MM.1S (cell line): ENCODE results near the gene GTF2H4.

ENCODE experiments used
- DNase-seq: peaks from one replicate; pipeline ENCODE4 v3.0.0-alpha.2; 2015
- H2AFZ ChIP-seq: fragments of 300-600 bp; sonication (generic); 2 replicates; pipeline ENCODE4 v1.6.0; 2016; ENCODE audit warnings: antibody characterized with exemption, low read length
- H3F3A ChIP-seq: fragments of 300-600 bp; sonication (generic); 2 replicates; pipeline ENCODE4 v1.6.1; 2016; ENCODE audit warnings: mild to moderate bottlenecking, antibody characterized with exemption, low read length, moderate library complexity, mixed read lengths; ENCODE audit not compliant: insufficient read depth
- H3K27ac ChIP-seq: fragments of 300-600 bp; sonication (generic); 2 replicates; pipeline ENCODE4 v1.5.1; 2016; ENCODE audit warnings: mild to moderate bottlenecking, low read length
- H3K27me3 ChIP-seq: fragments of 300-600 bp; sonication (generic); replicated peaks from 2 replicates; pipeline ENCODE4 v1.6.0; 2016; ENCODE audit warnings: low read length; ENCODE audit not compliant: insufficient read depth
- H3K36me3 ChIP-seq: fragments of 300-600 bp; sonication (generic); replicated peaks from 2 replicates; pipeline ENCODE4 v1.6.1; 2016; ENCODE audit warnings: mild to moderate bottlenecking, low read length, mixed read lengths; ENCODE audit not compliant: insufficient read depth
- H3K4me1 ChIP-seq: fragments of 300-600 bp; sonication (generic); 2 replicates; pipeline ENCODE4 v1.6.1; 2016; ENCODE audit warnings: low read length, mixed read lengths
- H3K4me2 ChIP-seq: fragments of 300-600 bp; sonication (generic); 2 replicates; pipeline ENCODE4 v1.6.0; 2016; ENCODE audit warnings: low read depth, low read length
- H3K4me3 ChIP-seq: fragments of 300-600 bp; sonication (generic); 2 replicates; pipeline ENCODE4 v1.5.1; 2016; ENCODE audit warnings: low read length, mixed read lengths
- H3K79me2 ChIP-seq: fragments of 300-600 bp; sonication (generic); 2 replicates; pipeline ENCODE4 v1.6.1; 2016; ENCODE audit warnings: mixed run types, low read length, mixed read lengths
- H3K9ac ChIP-seq: fragments of 300-600 bp; sonication (generic); 2 replicates; pipeline ENCODE4 v1.6.1; 2016; ENCODE audit warnings: low read length, mixed read lengths
- H3K9me2 ChIP-seq: fragments of 300-600 bp; sonication (generic); replicated peaks from 2 replicates; pipeline ENCODE4 v1.6.1; 2016; ENCODE audit warnings: mild to moderate bottlenecking, low read length, mixed read lengths; ENCODE audit not compliant: insufficient read depth
- H3K9me3 ChIP-seq: fragments of 300-600 bp; sonication (generic); replicated peaks from 2 replicates; pipeline ENCODE4 v1.6.1; 2016; ENCODE audit warnings: mild to moderate bottlenecking, low read length, mixed read lengths; ENCODE audit not compliant: insufficient read depth
- H4K20me1 ChIP-seq: fragments of 300-600 bp; sonication (generic); 2 replicates; pipeline ENCODE4 v1.6.1; 2016; ENCODE audit warnings: mild to moderate bottlenecking, low read length, moderate library complexity, mixed read lengths; ENCODE audit not compliant: insufficient read depth
- EZH2 ChIP-seq: fragments of 300-600 bp; sonication (generic); optimal IDR thresholded peaks from 2 replicates; pipeline ENCODE3; 2017; ENCODE audit warnings: low read depth, mild to moderate bottlenecking, antibody characterized with exemption, low read length, mixed read lengths
- EZH2phosphoT487 ChIP-seq: fragments of 300-600 bp; sonication (generic); IDR thresholded peaks from 2 replicates; pipeline ENCODE4 v1.6.1; 2018; ENCODE audit warnings: antibody characterized with exemption, low read length
- TF ChIP-seq, protein P1 (sequence below): fragments of 300-600 bp; sonication (generic); IDR thresholded peaks from 2 replicates; pipeline ENCODE4 v1.5.1; 2016; ENCODE audit warnings: antibody characterized with exemption, low read length, mixed read lengths

Gene GTF2H4

DNA sequence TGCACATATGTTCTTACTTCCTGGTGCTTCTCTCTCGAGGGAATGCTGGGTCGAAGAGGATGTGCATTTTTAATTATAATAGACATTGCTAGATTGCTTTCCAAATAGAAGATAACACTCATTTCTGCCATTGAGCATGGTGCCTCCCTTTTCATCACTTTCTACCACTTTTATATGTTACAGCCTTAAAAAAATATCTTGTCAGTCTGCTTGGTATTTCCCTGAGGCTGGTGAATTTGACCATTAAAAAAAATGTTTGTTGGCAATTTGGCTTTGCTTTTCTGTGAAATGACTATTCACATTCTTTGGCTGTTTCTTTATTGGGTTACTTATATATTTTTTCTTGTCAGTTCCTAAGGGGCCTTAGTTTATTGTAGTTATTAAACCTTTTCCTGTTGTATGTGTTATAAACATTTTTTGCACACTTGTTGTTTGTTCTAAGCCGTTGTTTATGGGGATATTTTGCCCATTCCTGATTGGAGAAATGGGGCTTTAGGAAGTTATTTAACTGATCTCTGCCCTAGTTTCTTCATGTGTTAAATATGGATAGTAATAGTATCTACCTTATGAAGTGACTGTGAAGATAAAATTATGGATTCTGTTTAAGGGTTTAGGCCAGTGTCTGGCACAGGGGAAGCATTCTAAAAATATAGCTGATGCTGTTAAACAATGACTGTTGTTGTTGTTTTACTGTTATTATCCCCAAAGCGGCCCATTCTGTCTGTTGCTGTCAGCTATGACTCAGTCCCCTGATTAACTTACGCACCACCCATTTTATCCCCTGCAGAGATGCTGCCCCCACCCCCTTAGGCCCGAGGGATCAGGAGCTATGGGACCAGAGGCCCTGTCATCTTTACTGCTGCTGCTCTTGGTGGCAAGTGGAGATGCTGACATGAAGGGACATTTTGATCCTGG lies 19.8 kb upstream of the GTF2H4 start:
- Histone ChIP-seq H3K4me3 (no peak overlapping the region), H3K9ac (no peak overlapping the region), H2AFZ (no peak overlapping the region), H3K79me2 (no peaks in the 10 kb centered on the region), H3K27ac (no peak overlapping the region), H3K9me2 (no peaks in the 10 kb centered on the region), H3K4me1 (no peaks in the 10 kb centered on the region), H3K9me3 (no peaks in the 10 kb centered on the region), H3K4me2 (no peak overlapping the region), H3K36me3 (no peaks in the 10 kb centered on the region), H3K27me3 (peaks cover 65% of the 10 kb centered on the region), H3F3A (no peaks in the 10 kb centered on the region), H4K20me1 (no peaks in the 10 kb centered on the region)
- TF ChIP-seq EZH2 (no peak), EZH2phosphoT487 (no peak)
- TF ChIP-seq, protein P1, sequence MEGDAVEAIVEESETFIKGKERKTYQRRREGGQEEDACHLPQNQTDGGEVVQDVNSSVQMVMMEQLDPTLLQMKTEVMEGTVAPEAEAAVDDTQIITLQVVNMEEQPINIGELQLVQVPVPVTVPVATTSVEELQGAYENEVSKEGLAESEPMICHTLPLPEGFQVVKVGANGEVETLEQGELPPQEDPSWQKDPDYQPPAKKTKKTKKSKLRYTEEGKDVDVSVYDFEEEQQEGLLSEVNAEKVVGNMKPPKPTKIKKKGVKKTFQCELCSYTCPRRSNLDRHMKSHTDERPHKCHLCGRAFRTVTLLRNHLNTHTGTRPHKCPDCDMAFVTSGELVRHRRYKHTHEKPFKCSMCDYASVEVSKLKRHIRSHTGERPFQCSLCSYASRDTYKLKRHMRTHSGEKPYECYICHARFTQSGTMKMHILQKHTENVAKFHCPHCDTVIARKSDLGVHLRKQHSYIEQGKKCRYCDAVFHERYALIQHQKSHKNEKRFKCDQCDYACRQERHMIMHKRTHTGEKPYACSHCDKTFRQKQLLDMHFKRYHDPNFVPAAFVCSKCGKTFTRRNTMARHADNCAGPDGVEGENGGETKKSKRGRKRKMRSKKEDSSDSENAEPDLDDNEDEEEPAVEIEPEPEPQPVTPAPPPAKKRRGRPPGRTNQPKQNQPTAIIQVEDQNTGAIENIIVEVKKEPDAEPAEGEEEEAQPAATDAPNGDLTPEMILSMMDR: no peak
- DNase-seq: no peak

GRCh38 chr6:30888816-30889495 lies 19.1 kb upstream of the GTF2H4 start:
- Histone ChIP-seq H4K20me1 (no peaks in the 10 kb centered on the region), H3K27me3 (peaks cover 68% of the 10 kb centered on the region), H3F3A (no peaks in the 10 kb centered on the region), H3K9me3 (no peaks in the 10 kb centered on the region), H3K4me1 (no peaks in the 10 kb centered on the region), H3K9ac (no peak overlapping the region), H3K36me3 (no peaks in the 10 kb centered on the region), H3K27ac (no peak overlapping the region), H3K4me2 (no peak overlapping the region), H3K4me3 (no peak overlapping the region), H2AFZ (no peak overlapping the region), H3K79me2 (no peaks in the 10 kb centered on the region), H3K9me2 (no peaks in the 10 kb centered on the region)
- no peak for DNase-seq
- TF ChIP-seq, protein P1: no peak
- TF ChIP-seq EZH2phosphoT487 (no peak), EZH2 (no peak)

GRCh38 chr6:30889496-30889885 lies 18.5 kb upstream of the GTF2H4 start:
- Histone ChIP-seq H3F3A (no peaks in the 10 kb centered on the region), H3K9me3 (no peaks in the 10 kb centered on the region), H3K36me3 (no peaks in the 10 kb centered on the region), H3K4me1 (no peaks in the 10 kb centered on the region), H3K9ac (no peak overlapping the region), H4K20me1 (no peaks in the 10 kb centered on the region), H3K9me2 (no peaks in the 10 kb centered on the region), H3K27ac (no peak overlapping the region), H3K79me2 (no peaks in the 10 kb centered on the region), H3K4me2 (no peak overlapping the region), H3K27me3 (peaks cover 73% of the 10 kb centered on the region), H2AFZ (no peak overlapping the region), H3K4me3 (no peak overlapping the region)
- TF ChIP-seq, protein P1: no peak
- TF ChIP-seq EZH2phosphoT487 (no peak), EZH2 (no peak)
- no peak for DNase-seq
